ENCODE results near the gene CLRN3. TPM values are rescaled to one million over a fixed set of nuclear protein-coding genes. Genes with fewer than 3 reads are reported as not detected.

The CLRN3 gene
- total and polyA plus RNA-seq, 2 of the 8 experiments (the other 6 are each of a cell fraction or from before 2014, with no cell fraction given) = not detected

DNA sequence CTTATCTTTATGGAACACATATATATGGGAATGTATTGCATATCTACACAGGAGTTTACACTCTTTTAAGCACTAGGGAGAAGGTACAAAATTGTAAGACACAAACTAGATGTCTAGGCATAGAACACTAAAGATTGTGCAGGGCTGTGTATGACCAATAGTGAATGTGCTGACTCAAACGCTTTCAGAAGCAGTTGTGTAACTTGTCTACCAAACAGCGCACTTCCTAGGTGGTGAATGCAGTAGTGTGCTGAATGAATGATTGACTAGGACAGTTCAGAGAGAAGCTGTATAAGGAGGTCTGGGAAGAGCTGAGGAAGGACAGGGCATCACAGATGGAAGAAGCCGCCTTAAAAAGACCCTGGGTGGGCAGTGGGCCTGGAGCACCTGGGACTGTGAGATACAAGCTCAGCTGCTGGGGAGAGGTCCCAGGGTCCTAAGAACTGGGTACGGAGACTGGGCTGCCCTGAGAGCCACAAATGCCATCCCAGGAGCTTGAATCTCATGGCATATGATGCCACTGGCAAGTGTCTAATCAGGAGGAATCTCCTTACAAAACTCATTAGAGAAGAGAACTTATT is 14.2 kb downstream of the CLRN3 start:
- no peak overlapping the region for H3K56ac ChIP-seq (replicated peaks; ENCODE audit: insufficient read length, low read depth, low read length)
- FAIRE-seq (no peak), DNase-seq (ENCODE audit: low read depth in 1 of 2, low spot score in 2 of 2) (peak in 1 of 2 experiments; percentile 1)
- ChIA-PET CTCF (ENCODE audit: partially characterized antibody) (interaction anchor here (1.1 to 3.1 kb wide), 6 partner anchors 8 to 213 kb away, joined by 4 to 11 read pairs (median 5); no protein-coding TSS in a partner anchor), POLR2A (ENCODE audit: partially characterized antibody) (no interaction called here)
- H4K20me1 ChIP-seq (replicated peaks in 1 of 2; ENCODE audit: control insufficient read depth in 1 of 2, insufficient read depth in 2 of 2, low read length in 2 of 2) = no peaks in the 10 kb centered on the region
- no peak overlapping the region for H2AFZ ChIP-seq (ENCODE audit: low read length)
- no peaks in the 10 kb centered on the region for H3K79me2 ChIP-seq (ENCODE audit: control insufficient read depth in 1 of 2, insufficient read depth in 2 of 2, low read length in 2 of 2)
- H3K4me3 ChIP-seq (ENCODE audit: extremely low read depth in 1 of 4, insufficient read depth in 2 of 4, low read depth in 3 of 4, low read length in 4 of 4) = no peak overlapping the region
- H3K79me1 ChIP-seq (ENCODE audit: low read depth, low read length) = no peaks in the 10 kb centered on the region
- no peak overlapping the region for H3K4me2 ChIP-seq (ENCODE audit: insufficient read depth in 1 of 2, low read depth in 2 of 2, low read length in 2 of 2)
- H2BK20ac ChIP-seq (ENCODE audit: low read length) = no peak overlapping the region
- H3K4me1 ChIP-seq (replicated peaks in 1 of 4; ENCODE audit: control insufficient read depth in 3 of 4, insufficient read depth in 4 of 4, low read length in 3 of 4) = no peaks in the 10 kb centered on the region
- H3K9ac ChIP-seq (replicated peaks in 1 of 4; ENCODE audit: extremely low read depth in 1 of 4, low read depth in 3 of 4, low read length in 3 of 4) = no peak overlapping the region
- no peak overlapping the region for H3K14ac ChIP-seq (ENCODE audit: insufficient read length)
- 97% methylated on average over 4 of the region's 4 CpGs; no CpG with 5 or more reads in 1 of the 2 experiments for WGBS, 2 experiments (ENCODE audit: extremely low coverage in 1 of 2, insufficient coverage in 1 of 2, insufficient read length in 1 of 2, insufficient replicate concordance in 2 of 2, low coverage in 1 of 2, low lambda C conversion rate in 2 of 2, missing lambda C conversion rate in 1 of 2)
- H4K5ac ChIP-seq (ENCODE audit: insufficient read length, low read depth, low read length) = no peak overlapping the region
- H2BK5ac ChIP-seq (ENCODE audit: low read depth, low read length) = no peak overlapping the region
- no peak overlapping the region for H3K4ac ChIP-seq (replicated peaks; ENCODE audit: insufficient read length, low read depth, low read length)
- no peak overlapping the region for H4K8ac ChIP-seq (ENCODE audit: extremely low read depth, insufficient read depth, low read length)
- no peaks in the 10 kb centered on the region for H3K36me3 ChIP-seq (ENCODE audit: control insufficient read depth in 2 of 4, insufficient read depth in 4 of 4, low read length in 3 of 4)
- no peak overlapping the region for H3K27ac ChIP-seq (ENCODE audit: low read depth, low read length)
- no peak overlapping the region for H4K91ac ChIP-seq (replicated peaks; ENCODE audit: insufficient read length, low read length)
- H2AK5ac ChIP-seq (ENCODE audit: low read depth, low read length) = no peak overlapping the region
- no peaks in the 10 kb centered on the region for H3K9me3 ChIP-seq (ENCODE audit: insufficient read depth in 2 of 2, low read depth in 1 of 2, low read length in 1 of 2)
- H2BK12ac ChIP-seq (ENCODE audit: low read depth, low read length) = no peak overlapping the region
- H3K23me2 ChIP-seq (ENCODE audit: low read depth, low read length) = no peaks in the 10 kb centered on the region
- H3K27me3 ChIP-seq (replicated peaks in 1 of 4; ENCODE audit: control insufficient read depth in 3 of 4, extremely low read depth in 1 of 4, insufficient read depth in 3 of 4, low read length in 3 of 4) = no peaks in the 10 kb centered on the region
- no peak overlapping the region for H3K18ac ChIP-seq (ENCODE audit: extremely low read depth, low read length)
- no peak overlapping the region for H2BK120ac ChIP-seq (replicated peaks; ENCODE audit: low read depth, low read length)
- H3K23ac ChIP-seq (ENCODE audit: insufficient read length) = no peak overlapping the region
- H2BK15ac ChIP-seq (ENCODE audit: low read length) = no peak overlapping the region
- TF ChIP-seq TAF7 (optimal IDR thresholded peaks at IDR 0.05; ENCODE audit: borderline replicate concordance, low read depth, low read length) = no peak
- TF ChIP-seq BCL11A (IDR thresholded peaks at IDR 0.05; ENCODE audit: low read depth in 2 of 2, low read length in 2 of 2) = no peak
- TF ChIP-seq POU5F1 (IDR thresholded peaks at IDR 0.05; ENCODE audit: low read depth, low read length) = no peak
- TF ChIP-seq, protein P1, sequence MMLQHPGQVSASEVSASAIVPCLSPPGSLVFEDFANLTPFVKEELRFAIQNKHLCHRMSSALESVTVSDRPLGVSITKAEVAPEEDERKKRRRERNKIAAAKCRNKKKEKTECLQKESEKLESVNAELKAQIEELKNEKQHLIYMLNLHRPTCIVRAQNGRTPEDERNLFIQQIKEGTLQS (IDR thresholded peaks at IDR 0.05; ENCODE audit: insufficient read depth, low read depth, low read length) = no peak
- TF ChIP-seq HDAC6 (IDR thresholded peaks at IDR 0.05; ENCODE audit: low read depth, low read length) = no peak
- TF ChIP-seq KDM5A (IDR thresholded peaks at IDR 0.05; ENCODE audit: low read length) = no peak
- no peak for TF ChIP-seq JUN (IDR thresholded peaks at IDR 0.05; ENCODE audit: low read depth, low read length)
- TF ChIP-seq NRF1 (IDR thresholded peaks at IDR 0.05; ENCODE audit: low read depth, low read length) = no peak
- TF ChIP-seq, protein P2, sequence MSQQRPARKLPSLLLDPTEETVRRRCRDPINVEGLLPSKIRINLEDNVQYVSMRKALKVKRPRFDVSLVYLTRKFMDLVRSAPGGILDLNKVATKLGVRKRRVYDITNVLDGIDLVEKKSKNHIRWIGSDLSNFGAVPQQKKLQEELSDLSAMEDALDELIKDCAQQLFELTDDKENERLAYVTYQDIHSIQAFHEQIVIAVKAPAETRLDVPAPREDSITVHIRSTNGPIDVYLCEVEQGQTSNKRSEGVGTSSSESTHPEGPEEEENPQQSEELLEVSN (IDR thresholded peaks at IDR 0.05) = no peak
- TF ChIP-seq SIX5 (IDR thresholded peaks at IDR 0.05; ENCODE audit: low read depth, low read length) = no peak
- TF ChIP-seq, protein P3, sequence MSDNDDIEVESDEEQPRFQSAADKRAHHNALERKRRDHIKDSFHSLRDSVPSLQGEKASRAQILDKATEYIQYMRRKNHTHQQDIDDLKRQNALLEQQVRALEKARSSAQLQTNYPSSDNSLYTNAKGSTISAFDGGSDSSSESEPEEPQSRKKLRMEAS (IDR thresholded peaks at IDR 0.05) = no peak

Data from H1 (cell line).